Inferior parietal cortex (tissue), 1 donor: ENCODE measurements around the gene SNAPC1.
A peak's percentile ranks its signal among the peaks of the same experiment; 100 is the strongest.

Source experiments
- DNase-seq: peaks from one replicate; pipeline ENCODE4 v3.0.0-alpha.2; 2016; ENCODE audit errors: extremely low spot score

The SNAPC1 gene

DNA sequence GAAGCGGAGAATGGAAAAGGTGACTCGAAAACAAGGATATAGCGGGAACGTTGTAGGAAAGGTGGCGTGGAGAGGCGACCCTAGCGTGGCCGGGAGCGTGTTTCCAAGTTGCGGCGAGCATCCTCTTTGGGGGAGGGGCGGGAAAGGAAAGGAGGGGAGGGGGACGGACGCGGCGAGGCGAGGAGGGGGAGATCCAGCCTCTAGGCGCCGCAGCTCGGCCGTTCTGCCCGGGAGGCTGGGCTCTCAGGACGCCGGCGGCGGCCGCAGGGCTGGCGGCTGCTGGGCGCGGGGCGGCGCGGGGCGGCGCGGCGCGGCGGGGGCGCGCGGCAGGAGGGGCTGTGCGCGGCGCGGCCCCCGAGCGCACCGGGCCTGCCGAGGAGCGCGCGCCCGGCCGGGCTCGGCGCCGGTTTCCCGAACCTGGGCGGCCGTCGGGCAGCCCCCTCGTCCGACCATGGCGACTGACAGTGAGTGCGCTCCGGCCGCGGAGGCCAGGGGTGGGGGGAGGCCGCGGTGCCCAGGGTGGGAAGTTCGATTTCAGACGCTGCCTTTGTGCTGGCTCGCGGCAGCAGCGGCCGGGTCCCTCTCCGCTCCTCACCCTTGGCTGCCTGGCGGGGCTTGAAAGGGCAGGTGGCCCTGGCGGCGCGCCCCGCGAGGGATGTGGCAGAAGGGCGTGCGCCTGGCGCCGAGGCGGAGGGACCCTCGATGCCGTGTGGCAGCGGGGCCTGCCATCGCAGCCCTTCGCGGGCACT lies 50.3 kb downstream of the SNAPC1 start, which contains the start of gene SYT16:
TSS of gene SYT16 (plus strand) at position 357 of the 749 bp plus-strand sequence.
- DNase-seq: no peak

DNA sequence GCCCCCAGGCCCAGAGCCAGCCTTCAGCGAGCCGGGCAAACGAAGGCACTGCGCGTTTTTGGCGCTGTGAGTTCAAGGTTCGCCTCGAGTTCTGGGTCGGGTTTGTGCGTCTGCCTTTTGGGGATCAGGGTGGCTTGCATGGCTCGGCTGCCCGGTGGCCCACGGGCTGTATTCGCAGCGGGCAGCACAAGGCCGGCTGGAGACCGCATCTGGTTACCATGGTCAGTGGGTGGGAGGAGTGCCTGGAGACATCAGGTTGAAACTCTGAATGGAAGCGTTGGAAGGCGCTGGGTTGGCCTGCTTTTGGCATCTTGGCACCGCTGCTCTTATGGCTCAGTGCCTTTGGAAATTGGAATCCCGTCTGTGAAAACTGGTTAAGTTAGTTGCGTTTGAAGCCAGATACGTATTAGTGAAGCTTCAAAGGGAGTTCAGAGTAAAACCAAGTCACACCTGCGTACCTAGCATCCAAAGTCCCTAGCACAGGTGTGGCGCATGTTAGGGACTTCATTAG lies 50.9 kb downstream of the SNAPC1 start:
- no peak for DNase-seq

- no peak for DNase-seq
These were observed 60.2 kb downstream of the SNAPC1 start for GRCh38 chr14:61822458-61822857.

DNA sequence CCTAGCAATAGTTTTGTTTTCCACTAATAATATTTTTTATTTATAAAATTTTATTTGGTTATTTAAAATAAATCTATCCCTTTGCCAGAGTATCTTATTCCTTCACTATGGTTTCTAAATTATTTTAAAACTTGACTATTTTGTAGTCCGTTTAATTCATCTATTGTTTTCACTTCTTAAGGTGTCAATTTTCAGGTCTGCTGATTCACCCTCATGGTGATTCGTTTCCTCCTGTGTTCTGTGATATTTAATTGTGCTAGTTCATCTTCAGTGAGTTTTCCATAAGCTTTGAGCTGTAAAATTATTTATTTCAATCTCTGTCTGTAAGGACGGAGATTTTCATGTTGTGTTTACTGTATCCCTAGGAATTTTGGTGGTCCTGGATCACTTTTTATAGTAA lies 70.6 kb downstream of the SNAPC1 start:
- DNase-seq: no peak

- DNase-seq: no peak
These were observed 74.0 kb downstream of the SNAPC1 start for GRCh38 chr14:61836184-61836583.

DNA sequence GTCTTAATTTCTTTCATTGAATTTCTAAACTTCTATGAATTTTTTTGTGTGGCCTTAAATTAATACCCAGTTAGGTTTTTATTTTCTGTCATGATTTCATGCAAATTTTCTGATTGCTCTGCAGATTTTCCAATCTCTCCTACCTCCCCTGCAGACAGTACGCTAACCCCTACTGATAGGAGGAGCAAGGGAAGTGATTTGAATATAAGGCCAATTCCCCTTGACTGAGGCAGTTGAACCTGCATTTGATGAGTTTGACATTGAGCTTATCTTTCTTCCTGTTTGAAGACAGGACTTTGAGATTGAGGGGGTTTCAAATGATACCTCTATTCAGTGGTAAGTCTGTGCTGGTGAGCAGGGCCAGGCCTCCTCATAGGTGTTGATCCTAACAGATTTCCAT lies 74.6 kb downstream of the SNAPC1 start:
- no peak for DNase-seq

DNA sequence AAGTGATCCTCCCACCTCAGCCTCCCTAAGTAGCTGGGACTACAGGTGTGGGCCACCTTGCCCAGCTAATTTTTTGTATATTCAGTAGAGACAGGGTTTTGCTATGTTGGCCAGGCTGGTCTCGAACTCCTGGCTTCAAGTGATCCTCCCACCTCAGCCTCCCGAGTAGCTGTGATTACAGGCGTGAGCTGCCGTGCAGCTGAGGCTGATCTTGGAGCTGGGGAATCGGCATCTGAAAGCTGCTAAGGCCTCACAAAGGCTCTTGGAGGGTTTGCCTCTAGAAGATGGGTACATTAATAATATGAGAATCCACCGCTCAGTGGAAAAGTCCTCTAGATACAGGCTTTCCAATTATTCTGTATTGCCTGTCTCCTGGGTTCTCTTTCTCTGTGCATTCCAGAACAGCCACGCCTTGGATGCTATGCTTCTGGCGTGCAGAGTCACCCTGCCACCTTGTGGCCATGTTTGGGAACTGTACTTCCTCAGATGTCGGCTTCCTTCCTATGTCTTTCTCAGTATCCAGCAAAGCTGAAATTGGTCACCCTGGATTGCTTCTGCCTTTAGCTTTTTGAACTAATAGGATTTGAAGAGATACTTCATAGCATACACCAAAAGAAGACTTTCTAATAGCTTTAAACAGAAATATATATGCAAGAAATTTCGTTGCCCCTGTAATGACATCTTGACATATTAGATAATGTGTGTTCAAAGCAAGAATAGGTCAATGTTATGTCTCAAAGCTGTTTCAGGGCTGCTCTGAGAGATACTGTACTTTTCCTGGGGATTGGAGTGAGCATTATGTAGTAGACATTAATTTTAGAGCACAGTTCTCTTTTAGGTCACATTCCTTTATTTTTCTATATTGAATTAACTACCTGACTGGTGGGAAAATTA lies 75.4 kb downstream of the SNAPC1 start:
- DNase-seq: peak; percentile 94

- DNase-seq: no peak
These were observed 76.5 kb downstream of the SNAPC1 start for GRCh38 chr14:61838661-61839245.

- DNase-seq: no peak
These were observed 77.3 kb downstream of the SNAPC1 start for GRCh38 chr14:61839507-61839906.

- DNase-seq: peak; percentile 51
These were observed 78.9 kb downstream of the SNAPC1 start for GRCh38 chr14:61841145-61841544.
